Middle frontal gyrus (tissue), 1 donor: ENCODE results near the gene CCDC90B.
"Not testable (repeated sequence)": the region's sequence is repeated elsewhere in the genome, so short reads cannot be mapped to it uniquely, and the experiment has no call there.

Experiments used
- DNase-seq: peaks from one replicate; pipeline ENCODE4 v3.0.0-alpha.2; 2015; ENCODE audit warnings: low spot score; ENCODE audit errors: extremely low spot score

Gene CCDC90B

GRCh38 chr11:83285771-83286528, at the start of gene CCDC90B:
Gene CCDC90B, minus strand, starts transcription at chr11:83286367. Its CDS starts 395 bp downstream, at chr11:83285972.
- peak; percentile 99 for DNase-seq

DNA sequence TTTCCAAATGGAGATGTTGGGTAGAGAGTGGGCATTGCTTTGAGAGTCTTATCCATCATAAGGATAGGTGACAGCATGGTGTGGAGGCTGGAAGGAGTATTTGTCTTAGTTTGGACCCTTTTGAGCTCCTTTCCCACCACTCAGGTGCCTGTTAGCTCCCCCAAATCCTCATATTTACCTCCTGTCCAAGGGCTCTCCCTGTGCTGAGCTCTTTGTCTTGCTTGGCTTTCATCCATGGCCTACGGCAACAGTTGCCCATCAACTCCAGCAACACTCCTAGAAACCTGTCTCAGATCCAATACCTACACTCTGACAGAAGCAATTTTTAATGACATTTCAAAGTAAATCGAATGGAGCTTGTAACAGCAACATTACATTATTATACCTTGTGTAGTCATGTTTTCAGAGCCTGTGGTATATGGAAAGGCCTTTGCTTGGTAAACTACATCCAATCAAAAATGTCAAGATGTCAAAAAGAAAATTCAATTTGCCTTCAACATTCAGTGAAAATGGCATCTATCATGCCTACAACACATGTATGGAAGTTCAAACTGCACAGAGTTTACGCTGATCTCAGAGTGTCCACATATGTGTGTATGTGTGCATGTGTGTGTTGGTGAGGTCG, 49.4 kb upstream of the CCDC90B start:
- no peak for DNase-seq

GRCh38 chr11:83330303-83330702, 44.1 kb upstream of the CCDC90B start:
- no peak for DNase-seq

DNA sequence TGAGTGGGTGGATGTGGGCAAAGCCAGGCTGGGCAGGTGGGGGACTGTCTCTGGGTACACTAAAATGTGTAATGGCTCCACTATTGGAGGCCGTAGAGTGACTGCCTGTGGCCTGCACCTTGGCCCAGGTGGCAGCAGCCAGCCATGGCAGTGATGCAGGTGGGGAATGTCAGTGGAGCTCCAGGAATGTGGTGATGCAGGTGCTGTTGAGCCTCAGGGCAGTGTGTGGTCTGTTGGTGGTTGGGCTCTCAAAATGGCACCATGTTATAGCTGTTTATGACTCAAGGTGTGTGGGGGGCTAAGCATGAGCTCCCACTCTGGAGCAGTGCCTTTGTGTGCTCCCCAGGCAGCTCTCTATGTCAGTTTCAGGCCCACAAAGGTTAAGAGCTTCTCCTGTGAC, 40.2 kb upstream of the CCDC90B start:
- DNase-seq: no peak

- DNase-seq: no peak
Observed at GRCh38 chr11:83319346-83319745, 33.2 kb upstream of the CCDC90B start.

DNA sequence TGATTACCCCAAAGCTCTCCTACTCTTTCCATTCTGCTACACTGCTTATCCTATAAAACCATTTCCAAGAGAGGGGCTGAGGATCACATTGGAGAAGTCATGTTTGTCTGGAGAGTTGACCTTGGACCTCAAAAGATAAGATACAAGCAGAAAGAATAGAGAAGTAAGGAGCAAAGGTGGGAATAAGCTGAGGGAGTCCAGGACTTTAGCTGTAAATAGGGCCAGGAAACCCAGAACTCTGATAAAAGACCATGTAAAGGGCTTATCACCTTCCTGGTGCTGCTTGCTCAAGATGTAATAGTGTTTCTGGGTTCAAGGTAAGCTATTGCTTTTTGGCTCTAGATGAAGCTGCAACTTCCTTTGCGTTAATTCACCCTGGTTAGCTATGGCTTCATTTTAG, 32.8 kb upstream of the CCDC90B start:
- no peak for DNase-seq

GRCh38 chr11:83317757-83318690, 31.9 kb upstream of the CCDC90B start:
- DNase-seq: no peak

DNA sequence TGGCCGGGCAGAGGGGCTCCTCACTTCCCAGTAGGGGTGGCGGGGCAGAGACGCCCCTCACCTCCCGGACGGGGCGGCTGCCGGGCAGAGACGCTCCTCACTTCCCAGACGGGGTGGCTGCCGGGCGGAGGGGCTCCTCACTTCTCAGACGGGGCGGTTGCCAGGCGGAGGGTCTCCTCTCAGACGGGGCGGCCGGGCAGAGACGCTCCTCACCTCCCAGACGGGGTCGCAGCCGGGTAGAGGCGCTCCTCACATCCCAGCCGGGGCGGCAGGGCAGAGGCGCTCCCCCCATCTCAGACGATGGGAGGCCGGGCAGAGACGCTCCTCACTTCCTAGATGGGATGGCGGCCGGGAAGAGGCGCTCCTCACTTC, 30.7 kb upstream of the CCDC90B start:
- DNase-seq: not testable (repeated sequence)

DNA sequence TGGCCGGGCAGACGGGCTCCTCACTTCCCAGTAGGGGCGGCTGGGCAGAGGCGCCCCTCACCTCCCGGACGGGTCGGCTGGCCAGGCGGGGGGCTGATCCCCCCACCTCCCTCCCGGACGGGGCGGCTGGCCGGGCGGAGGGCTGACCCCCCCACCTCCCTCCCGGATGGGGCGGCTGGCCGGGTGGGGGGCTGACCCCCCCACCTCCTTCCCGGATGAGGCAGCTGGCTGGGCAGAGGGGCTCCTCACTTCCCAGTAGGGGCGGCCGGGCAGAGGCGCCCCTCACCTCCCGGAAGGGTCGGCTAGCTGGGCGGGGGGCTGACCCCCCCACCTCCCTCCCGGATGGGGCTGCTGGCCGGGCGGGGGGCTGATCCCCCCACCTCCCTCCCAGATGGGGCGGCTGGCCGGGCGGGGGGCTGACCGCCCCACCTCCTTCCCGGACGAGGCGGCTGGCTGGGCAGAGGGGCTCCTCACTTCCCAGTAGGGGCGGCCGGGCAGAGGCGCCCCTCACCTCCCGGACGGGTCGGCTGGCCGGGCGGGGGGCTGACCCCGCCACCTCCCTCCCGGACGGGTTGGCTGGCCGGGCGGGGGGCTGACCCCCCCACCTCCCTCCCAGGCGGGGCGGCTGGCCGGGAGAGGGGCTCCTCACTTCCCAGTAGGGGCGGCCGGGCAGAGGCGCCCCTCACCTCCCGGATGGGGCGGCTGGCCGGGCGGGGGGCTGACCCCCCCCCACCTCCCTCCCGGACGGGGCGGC, 30.2 kb upstream of the CCDC90B start:
- not testable (repeated sequence) for DNase-seq

- no peak for DNase-seq
Observed at GRCh38 chr11:83312430-83312829, 26.3 kb upstream of the CCDC90B start.

DNA sequence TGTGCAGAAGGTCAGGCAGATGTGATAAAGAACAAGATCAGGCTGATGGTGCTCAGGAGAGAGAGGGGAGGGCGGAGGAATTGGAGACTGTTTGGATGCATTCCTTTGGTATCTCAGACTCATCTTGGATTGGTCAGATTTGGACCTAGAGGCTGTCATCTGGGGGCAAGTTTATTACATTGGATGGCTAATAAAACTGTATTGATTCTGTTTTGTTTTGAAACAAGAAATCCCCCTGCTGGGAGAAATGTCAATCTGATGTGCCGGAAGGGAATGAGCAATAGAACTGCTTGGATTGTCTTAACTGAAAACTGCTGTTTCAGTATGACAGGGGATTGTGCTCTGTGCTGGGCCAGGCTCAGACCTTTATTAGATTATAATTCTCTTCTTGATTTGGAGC, 25.5 kb upstream of the CCDC90B start:
- DNase-seq: no peak

DNA sequence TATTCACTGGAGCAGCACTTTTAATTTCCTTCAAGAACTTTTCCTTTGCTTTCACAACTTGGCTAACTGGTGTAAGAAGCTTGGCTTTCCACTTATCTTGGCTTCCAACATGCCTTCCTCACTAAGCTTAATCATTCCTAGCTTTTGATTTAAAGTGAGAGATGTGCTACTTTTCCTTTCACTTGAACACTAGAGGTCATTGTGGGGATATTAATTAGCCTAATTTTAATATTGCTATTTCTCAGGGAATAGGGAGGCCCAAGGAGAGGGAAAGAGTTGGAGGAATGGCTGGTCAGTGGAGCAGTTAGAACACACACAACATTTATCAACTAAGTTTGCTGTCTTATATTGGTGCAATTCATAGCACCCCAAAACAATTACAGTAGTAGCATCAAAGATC, 24.6 kb upstream of the CCDC90B start:
- DNase-seq: no peak

- DNase-seq: not testable (repeated sequence)
Observed at GRCh38 chr11:83308536-83308935, 22.4 kb upstream of the CCDC90B start.

GRCh38 chr11:83306200-83307080, 20.3 kb upstream of the CCDC90B start:
- no peak for DNase-seq

DNA sequence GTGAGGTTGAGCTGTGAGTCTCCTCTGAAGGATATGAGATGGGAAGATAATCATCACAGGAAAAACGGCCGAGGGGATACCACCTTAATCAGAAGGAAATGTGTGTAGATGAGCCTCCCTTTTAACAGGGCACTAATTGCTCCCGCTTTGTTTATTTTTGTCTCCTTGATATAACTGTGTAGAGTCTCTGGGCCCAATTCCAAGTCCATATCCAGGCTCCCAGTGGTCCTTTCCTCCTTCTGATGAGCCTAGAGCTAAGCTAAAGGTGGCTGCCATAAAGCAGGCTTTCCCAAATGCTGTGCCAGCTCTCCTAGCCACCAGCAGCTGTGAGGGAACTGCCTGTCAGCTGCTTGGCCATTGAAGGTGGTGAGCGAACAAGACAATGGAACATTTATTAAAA, 17.1 kb upstream of the CCDC90B start:
- no peak for DNase-seq

DNA sequence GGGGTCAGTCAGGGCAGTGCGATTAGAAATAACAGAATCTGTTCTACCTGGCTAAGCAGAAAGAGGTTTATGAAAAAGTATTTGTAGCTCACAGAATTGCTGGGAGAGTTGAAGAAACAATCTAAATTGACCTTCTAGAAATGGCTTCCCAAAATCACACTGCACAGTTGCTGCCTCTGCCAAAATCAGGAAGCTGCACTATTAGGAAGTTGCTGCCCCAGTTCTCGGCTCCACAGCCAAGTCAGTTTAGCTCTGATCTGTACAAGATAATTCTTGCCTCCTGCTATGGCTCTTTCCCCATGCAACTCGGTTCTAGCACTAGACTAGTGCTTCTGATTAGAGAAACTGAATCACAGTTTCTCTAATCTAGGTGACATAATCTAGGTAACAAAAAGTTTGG, 16.0 kb upstream of the CCDC90B start:
- no peak for DNase-seq

DNA sequence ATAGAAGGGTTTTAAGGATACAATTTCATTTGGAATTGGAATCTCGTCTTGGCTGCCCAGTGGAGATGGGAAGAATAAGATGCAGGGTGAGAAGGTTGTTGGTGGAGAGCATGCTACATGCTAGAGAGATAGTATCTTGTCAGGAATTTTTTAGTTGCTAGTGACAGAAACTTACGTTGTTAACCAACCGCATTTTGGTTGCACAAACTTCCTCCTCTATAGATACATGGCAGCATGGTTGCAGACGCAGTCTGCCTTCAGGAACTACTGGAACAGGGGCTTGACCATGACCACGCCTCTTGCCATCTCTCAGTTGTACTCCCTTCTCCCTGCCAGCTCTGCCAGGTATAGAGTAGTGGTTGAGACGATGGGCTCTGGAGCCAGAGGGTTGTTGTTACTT, 13.5 kb upstream of the CCDC90B start:
- DNase-seq: no peak

GRCh38 chr11:83294208-83294607, 8.0 kb upstream of the CCDC90B start:
- DNase-seq: no peak

- DNase-seq: no peak
Observed at GRCh38 chr11:83293457-83293774, 7.2 kb upstream of the CCDC90B start.

- peak; percentile 86 for DNase-seq
Observed at GRCh38 chr11:83292709-83293456, 6.7 kb upstream of the CCDC90B start.
